ENCODE data around the gene IFNA14.

IFNA14 gene

DNA sequence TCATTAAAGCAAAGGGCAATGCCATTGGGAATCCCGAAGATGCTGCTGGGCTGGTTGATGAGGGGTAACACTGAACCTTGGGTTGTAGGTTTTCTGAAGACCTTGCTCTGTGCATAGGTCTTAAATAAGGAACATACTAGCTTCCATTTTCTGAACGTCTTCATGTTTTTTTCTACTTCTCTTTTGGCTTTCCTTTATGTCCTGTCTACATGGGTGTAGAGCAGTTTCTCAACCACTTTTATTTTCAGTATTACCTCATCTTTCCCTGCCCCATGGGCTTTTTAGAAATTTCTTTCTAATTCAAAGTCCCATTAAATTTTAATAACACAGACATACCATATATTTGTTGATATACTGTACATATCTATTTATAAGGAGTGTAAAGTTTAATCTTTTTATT is at the start of gene IFNA14:
TSS of gene IFNA14 (minus strand) at position 95 of the 400 bp plus-strand sequence. CDS start at position 25, 70 bp downstream.
- Histone ChIP-seq H3F3A (ENCODE audit: insufficient read depth, low read length) (no peaks in the 10 kb centered on the region), H3K27me3 (replicated peaks; ENCODE audit: insufficient read depth, low read length) (no peaks in the 10 kb centered on the region)
- no peak for DNase-seq

DNA sequence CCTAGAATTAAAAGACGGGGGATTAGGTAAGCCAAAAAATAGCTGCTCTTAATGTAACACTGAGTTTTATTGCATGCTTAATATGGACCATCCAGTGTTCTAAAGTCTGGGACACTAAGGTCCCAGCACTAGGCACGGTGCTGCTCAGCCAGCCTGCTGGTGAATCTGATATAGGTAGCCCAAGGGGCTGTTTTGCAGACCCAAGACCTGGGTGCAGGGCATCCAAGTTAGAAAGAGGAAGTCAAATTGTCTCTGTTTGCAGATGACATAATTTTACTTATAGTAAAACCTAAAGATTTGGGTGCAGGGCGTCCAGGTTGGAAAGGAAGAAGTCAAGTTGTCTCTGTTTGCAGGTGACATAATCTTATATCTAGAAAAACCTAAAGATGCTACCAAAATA is 47.5 kb upstream of the IFNA14 start:
- DNase-seq = no peak
- H3K9me3 ChIP-seq (replicated peaks; ENCODE audit: insufficient read depth, low read length) = no peaks in the 10 kb centered on the region
- no peaks in the 10 kb centered on the region for H3K9me2 ChIP-seq (replicated peaks; ENCODE audit: insufficient read depth, low read length)
- H3F3A ChIP-seq (ENCODE audit: insufficient read depth, low read length) = no peaks in the 10 kb centered on the region
- no peak overlapping the region for H3K4me3 ChIP-seq (ENCODE audit: low read length)
- H3K4me2 ChIP-seq (ENCODE audit: low read depth, low read length) = no peak overlapping the region
- H3K27ac ChIP-seq (ENCODE audit: low read length) = no peak overlapping the region
- H3K79me2 ChIP-seq (ENCODE audit: low read length) = no peaks in the 10 kb centered on the region
- no peaks in the 10 kb centered on the region for H4K20me1 ChIP-seq (ENCODE audit: insufficient read depth, low read length)
- no peaks in the 10 kb centered on the region for H3K36me3 ChIP-seq (replicated peaks; ENCODE audit: insufficient read depth, low read length)
- H2AFZ ChIP-seq (ENCODE audit: low read length) = no peak overlapping the region
- H3K9ac ChIP-seq (ENCODE audit: low read length) = no peak overlapping the region
- no peaks in the 10 kb centered on the region for H3K4me1 ChIP-seq (ENCODE audit: low read length)
- TF ChIP-seq EZH2 (optimal IDR thresholded peaks at IDR 0.05; ENCODE audit: low read depth, low read length) (no peak), EZH2phosphoT487 (IDR thresholded peaks at IDR 0.05; ENCODE audit: low read length) (no peak)
- TF ChIP-seq, protein P1, sequence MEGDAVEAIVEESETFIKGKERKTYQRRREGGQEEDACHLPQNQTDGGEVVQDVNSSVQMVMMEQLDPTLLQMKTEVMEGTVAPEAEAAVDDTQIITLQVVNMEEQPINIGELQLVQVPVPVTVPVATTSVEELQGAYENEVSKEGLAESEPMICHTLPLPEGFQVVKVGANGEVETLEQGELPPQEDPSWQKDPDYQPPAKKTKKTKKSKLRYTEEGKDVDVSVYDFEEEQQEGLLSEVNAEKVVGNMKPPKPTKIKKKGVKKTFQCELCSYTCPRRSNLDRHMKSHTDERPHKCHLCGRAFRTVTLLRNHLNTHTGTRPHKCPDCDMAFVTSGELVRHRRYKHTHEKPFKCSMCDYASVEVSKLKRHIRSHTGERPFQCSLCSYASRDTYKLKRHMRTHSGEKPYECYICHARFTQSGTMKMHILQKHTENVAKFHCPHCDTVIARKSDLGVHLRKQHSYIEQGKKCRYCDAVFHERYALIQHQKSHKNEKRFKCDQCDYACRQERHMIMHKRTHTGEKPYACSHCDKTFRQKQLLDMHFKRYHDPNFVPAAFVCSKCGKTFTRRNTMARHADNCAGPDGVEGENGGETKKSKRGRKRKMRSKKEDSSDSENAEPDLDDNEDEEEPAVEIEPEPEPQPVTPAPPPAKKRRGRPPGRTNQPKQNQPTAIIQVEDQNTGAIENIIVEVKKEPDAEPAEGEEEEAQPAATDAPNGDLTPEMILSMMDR (IDR thresholded peaks at IDR 0.05; ENCODE audit: low read length) = no peak
- no peaks in the 10 kb centered on the region for H3K27me3 ChIP-seq (replicated peaks; ENCODE audit: insufficient read depth, low read length)

More for the DNA sequence above, at the start of gene IFNA14:
- Histone ChIP-seq H3K4me2 (ENCODE audit: low read depth, low read length) (no peak within 1 kb of the TSS), H3K9me2 (replicated peaks; ENCODE audit: insufficient read depth, low read length) (no peaks in the 10 kb centered on the region), H3K4me3 (ENCODE audit: low read length) (no peak within 1 kb of the TSS), H3K9ac (ENCODE audit: low read length) (no peak within 1 kb of the TSS), H3K27ac (ENCODE audit: low read length) (no peak within 1 kb of the TSS), H3K9me3 (replicated peaks; ENCODE audit: insufficient read depth, low read length) (no peaks in the 10 kb centered on the region), H3K79me2 (ENCODE audit: low read length) (no peaks in the 10 kb centered on the region), H3K36me3 (replicated peaks; ENCODE audit: insufficient read depth, low read length) (no peaks in the 10 kb centered on the region), H4K20me1 (ENCODE audit: insufficient read depth, low read length) (no peaks in the 10 kb centered on the region), H2AFZ (ENCODE audit: low read length) (no peak within 1 kb of the TSS), H3K4me1 (ENCODE audit: low read length) (no peaks in the 10 kb centered on the region)
- TF ChIP-seq EZH2phosphoT487 (IDR thresholded peaks at IDR 0.05; ENCODE audit: low read length) = no peak
- TF ChIP-seq EZH2 (optimal IDR thresholded peaks at IDR 0.05; ENCODE audit: low read depth, low read length) = no peak
- TF ChIP-seq, protein P1 (IDR thresholded peaks at IDR 0.05; ENCODE audit: low read length) = no peak

DNA sequence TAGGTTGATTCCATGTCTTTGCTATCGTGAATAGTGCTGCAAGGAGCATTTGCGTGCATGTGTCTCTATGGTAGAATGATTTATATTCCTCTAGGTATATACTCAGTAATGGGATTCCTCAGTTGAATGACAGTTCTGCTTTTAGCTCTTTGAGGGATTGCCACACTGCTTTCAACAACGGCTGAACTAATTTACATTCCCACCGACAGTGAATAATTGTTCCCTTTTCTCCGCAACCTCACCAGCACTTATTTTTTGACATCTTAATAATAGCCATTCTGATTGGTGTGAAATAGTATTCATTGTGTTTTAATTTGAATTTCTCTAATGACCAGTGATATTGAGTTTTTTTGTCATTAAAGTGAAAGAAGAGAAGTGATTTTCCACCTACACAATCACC is 46.9 kb upstream of the IFNA14 start:
- no peaks in the 10 kb centered on the region for H3K9me2 ChIP-seq (replicated peaks; ENCODE audit: insufficient read depth, low read length)
- no peak overlapping the region for H2AFZ ChIP-seq (ENCODE audit: low read length)
- H3K79me2 ChIP-seq (ENCODE audit: low read length) = no peaks in the 10 kb centered on the region
- no peak overlapping the region for H3K4me2 ChIP-seq (ENCODE audit: low read depth, low read length)
- no peaks in the 10 kb centered on the region for H3K9me3 ChIP-seq (replicated peaks; ENCODE audit: insufficient read depth, low read length)
- H3F3A ChIP-seq (ENCODE audit: insufficient read depth, low read length) = no peaks in the 10 kb centered on the region
- H3K4me1 ChIP-seq (ENCODE audit: low read length) = no peaks in the 10 kb centered on the region
- no peak overlapping the region for H3K4me3 ChIP-seq (ENCODE audit: low read length)
- H4K20me1 ChIP-seq (ENCODE audit: insufficient read depth, low read length) = no peaks in the 10 kb centered on the region
- no peak for DNase-seq
- TF ChIP-seq EZH2 (optimal IDR thresholded peaks at IDR 0.05; ENCODE audit: low read depth, low read length) (no peak), EZH2phosphoT487 (IDR thresholded peaks at IDR 0.05; ENCODE audit: low read length) (no peak)
- TF ChIP-seq, protein P1 (IDR thresholded peaks at IDR 0.05; ENCODE audit: low read length) = no peak
- no peak overlapping the region for H3K9ac ChIP-seq (ENCODE audit: low read length)
- no peak overlapping the region for H3K27ac ChIP-seq (ENCODE audit: low read length)
- H3K27me3 ChIP-seq (replicated peaks; ENCODE audit: insufficient read depth, low read length) = no peaks in the 10 kb centered on the region
- H3K36me3 ChIP-seq (replicated peaks; ENCODE audit: insufficient read depth, low read length) = no peaks in the 10 kb centered on the region
